ENCODE results near the gene MAPK8IP2. TPM values are rescaled to one million over a fixed set of nuclear protein-coding genes. Genes with fewer than 3 reads are reported as not detected.

Gene MAPK8IP2
- total and polyA plus RNA-seq, 2 of the 4 experiments (the other 2 are of a cell fraction): under 0.01 to 0.14 TPM

- H3K9me1 ChIP-seq (ENCODE audit: insufficient read depth, low read length): no peaks in the 10 kb centered on the region
Measured at GRCh38 chr22:50597097-50597496, 3.5 kb upstream of the MAPK8IP2 start.

More at GRCh38 chr22:50597097-50597496, 3.5 kb upstream of the MAPK8IP2 start:
- CTCF ChIA-PET: no interaction called here
- in situ Hi-C loops (cut with MboI; ENCODE audit: low sequenced_read_pairs): no loop called here
- Histone ChIP-seq H3K79me1 (ENCODE audit: low read depth in 1 of 2, low read length in 2 of 2) (no peaks in the 10 kb centered on the region), H3K27me3 (ENCODE audit: control insufficient read depth, insufficient read depth, low read length) (peaks cover 18% of the 10 kb centered on the region), H2AK9ac (replicated peaks; ENCODE audit: low read depth, low read length, poor library complexity) (no peak overlapping the region), H3K23ac (ENCODE audit: low read depth, low read length) (no peak overlapping the region), H3K4me2 (ENCODE audit: low read depth, low read length) (no peak overlapping the region), H4K91ac (ENCODE audit: insufficient read depth, low read depth, low read length) (no peak overlapping the region), H3K9me3 (ENCODE audit: control insufficient read depth, insufficient read depth, low read length) (no peaks in the 10 kb centered on the region), H2BK120ac (ENCODE audit: low read depth, low read length) (no peak overlapping the region), H3K4ac (ENCODE audit: low read depth, low read length) (no peak overlapping the region), H2BK20ac (ENCODE audit: low read depth, low read length) (no peak overlapping the region), H3K27ac (ENCODE audit: insufficient read depth, low read length) (no peak overlapping the region), H2BK15ac (ENCODE audit: low read depth, low read length) (no peak overlapping the region), H3K56ac (ENCODE audit: extremely low read depth, insufficient read depth, low read length) (no peak overlapping the region), H2AFZ (replicated peaks; ENCODE audit: low read length, poor library complexity) (no peak overlapping the region), H3K18ac (ENCODE audit: low read depth, low read length) (no peak overlapping the region), H2BK5ac (ENCODE audit: low read depth, low read length, poor library complexity, severe bottlenecking) (no peak overlapping the region), H3K14ac (replicated peaks; ENCODE audit: low read depth, low read length) (no peak overlapping the region), H2AK5ac (ENCODE audit: low read depth, low read length) (no peak overlapping the region), H4K5ac (ENCODE audit: low read depth, low read length) (no peak overlapping the region), H4K20me1 (ENCODE audit: insufficient read depth, low read length) (peaks cover 3% of the 10 kb centered on the region), H3K4me1 (ENCODE audit: control insufficient read depth, insufficient read depth, low read length) (no peaks in the 10 kb centered on the region), H3K9ac (ENCODE audit: low read depth, low read length) (no peak overlapping the region), H3K36me3 (ENCODE audit: control insufficient read depth, insufficient read depth, low read length) (no peaks in the 10 kb centered on the region), H3K4me3 (ENCODE audit: insufficient read depth, low read depth, low read length) (no peak overlapping the region), H4K8ac (ENCODE audit: low read depth in 2 of 2, low read length in 2 of 2) (no peak overlapping the region)
- WGBS, 2 experiments (ENCODE audit: extremely low coverage in 2 of 2, insufficient read length in 1 of 2): 77% methylated on average over 3 of the region's 5 CpGs; no CpG with 5 or more reads in 1 of the 2 experiments
- intact Hi-C loops (cut with micrococcal nuclease): no loop called here
- dilution Hi-C loops (cut with HindIII; ENCODE audit: low sequenced_read_pairs, unreplicated experiment): no loop called here
- BruUV-seq (replicated peaks): no TSS peak
- ATAC-seq (ENCODE audit: low read depth) (no peak), DNase-seq (no peak)
- POLR2A ChIA-PET (ENCODE audit: unreplicated experiment): no interaction called here
- TF ChIP-seq RFX5 (IDR thresholded peaks at IDR 0.05; ENCODE audit: low read depth, low read length) (no peak), CHD1 (IDR thresholded peaks at IDR 0.05; ENCODE audit: low read depth, low read length) (no peak), CTCF (conservative IDR thresholded peaks at IDR 0.05; ENCODE audit: low read depth, low read length) (no peak), SMC3 (IDR thresholded peaks at IDR 0.05; ENCODE audit: low read depth, low read length) (no peak), NFE2L2 (IDR thresholded peaks at IDR 0.05; ENCODE audit: low read depth, low read length) (no peak), MAZ (IDR thresholded peaks at IDR 0.05; ENCODE audit: borderline replicate concordance, low read depth, low read length) (no peak)
- TF ChIP-seq, protein P1, sequence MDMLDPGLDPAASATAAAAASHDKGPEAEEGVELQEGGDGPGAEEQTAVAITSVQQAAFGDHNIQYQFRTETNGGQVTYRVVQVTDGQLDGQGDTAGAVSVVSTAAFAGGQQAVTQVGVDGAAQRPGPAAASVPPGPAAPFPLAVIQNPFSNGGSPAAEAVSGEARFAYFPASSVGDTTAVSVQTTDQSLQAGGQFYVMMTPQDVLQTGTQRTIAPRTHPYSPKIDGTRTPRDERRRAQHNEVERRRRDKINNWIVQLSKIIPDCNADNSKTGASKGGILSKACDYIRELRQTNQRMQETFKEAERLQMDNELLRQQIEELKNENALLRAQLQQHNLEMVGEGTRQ (IDR thresholded peaks at IDR 0.05; ENCODE audit: low read depth, low read length): no peak
